ENCODE results near the gene ITLN2. TPM values are rescaled to one million over a fixed set of nuclear protein-coding genes. Genes with fewer than 3 reads are reported as not detected.

ITLN2 gene
- total and polyA plus RNA-seq, 2 experiments from 2014 or later, result not detected

DNA sequence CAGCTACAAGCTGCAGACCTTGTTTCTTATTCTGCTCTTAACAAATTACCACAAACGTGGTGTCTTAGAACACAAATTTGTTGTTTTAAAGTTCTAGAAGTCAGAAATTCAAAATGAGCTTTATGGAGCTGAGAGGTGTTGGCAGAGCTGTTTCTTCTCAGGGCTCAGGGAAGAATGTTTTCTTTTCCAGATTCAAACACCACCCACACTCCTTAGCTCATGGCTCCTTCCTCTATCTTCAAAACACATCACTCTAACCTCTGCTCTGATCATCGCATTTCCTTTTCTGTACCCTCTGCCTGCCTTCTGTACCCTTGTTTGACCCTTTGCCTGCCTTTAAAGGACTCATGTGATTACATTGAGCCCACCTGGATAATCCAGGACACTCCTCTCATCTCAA is 42.7 kb downstream of the ITLN2 start:
- H3K27me3 ChIP-seq (replicated peaks; ENCODE audit: insufficient read depth), result no peaks in the 10 kb centered on the region; the same call in none of the 2 replicates
- no peaks in the 10 kb centered on the region for H3K36me3 ChIP-seq (ENCODE audit: low read depth)
- in situ Hi-C loops (cut with MboI), result no loop called here
- WGBS, 2 experiments (ENCODE audit: low coverage in 1 of 2, low lambda C conversion rate in 2 of 2, missing lambda C conversion rate in 2 of 2), result 29 to 32% methylated on average over 2 of the region's 2 CpGs
- no peaks in the 10 kb centered on the region for H3F3A ChIP-seq (ENCODE audit: insufficient read depth)
- H3K27ac ChIP-seq, result no peak overlapping the region
- DNase-seq, result no peak
- TF ChIP-seq EZH2 (IDR thresholded peaks at IDR 0.05; ENCODE audit: insufficient read depth, poor library complexity, severe bottlenecking), result no peak
- TF ChIP-seq EZH2phosphoT487 (IDR thresholded peaks at IDR 0.05; ENCODE audit: insufficient read depth, low read depth), result no peak
- H3K4me3 ChIP-seq, result no peak overlapping the region
- no peak overlapping the region for H3K9ac ChIP-seq
- H3K9me2 ChIP-seq (ENCODE audit: insufficient read depth), result no peaks in the 10 kb centered on the region
- no peaks in the 10 kb centered on the region for H4K20me1 ChIP-seq (ENCODE audit: insufficient read depth)
- H3K4me1 ChIP-seq (ENCODE audit: insufficient read depth), result no peaks in the 10 kb centered on the region
- H3K79me2 ChIP-seq (ENCODE audit: insufficient read depth), result no peaks in the 10 kb centered on the region
- H3K9me3 ChIP-seq (ENCODE audit: low read depth), result no peaks in the 10 kb centered on the region
- no peak overlapping the region for H3K4me2 ChIP-seq (ENCODE audit: unreplicated experiment)
- no peak overlapping the region for H2AFZ ChIP-seq

- DNase-seq, result no peak
- no peak overlapping the region for H3K4me2 ChIP-seq (ENCODE audit: unreplicated experiment)
Measured at GRCh38 chr1:160911441-160911840, 43.2 kb downstream of the ITLN2 start.

DNA sequence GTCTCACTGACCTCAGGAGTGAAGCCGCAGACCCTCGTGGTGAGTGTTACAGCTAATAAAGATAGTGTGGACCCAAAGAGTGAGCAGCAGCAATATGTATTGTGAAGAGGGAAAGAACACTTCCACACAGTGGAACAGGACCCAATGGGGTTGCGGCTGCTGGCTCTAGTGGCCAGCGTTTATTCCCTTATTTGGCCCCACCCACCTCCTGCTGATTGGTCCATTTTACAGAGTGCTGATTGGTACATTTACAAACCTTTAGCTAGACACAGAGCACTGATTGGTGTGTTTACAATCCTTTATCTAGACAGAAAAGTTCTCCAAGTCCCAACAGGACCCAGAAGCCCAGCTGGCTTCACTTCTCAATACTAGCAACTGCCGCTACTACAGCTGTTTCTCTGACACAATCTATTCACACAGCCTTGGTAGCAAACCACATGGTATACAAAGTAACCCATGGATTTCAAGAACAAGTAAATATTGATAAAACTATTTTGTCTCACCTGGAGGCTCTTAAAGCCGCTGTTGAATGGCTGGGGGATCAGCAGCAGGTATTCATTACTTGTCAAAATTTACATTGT is 44.3 kb downstream of the ITLN2 start:
- no peak for DNase-seq
- no peaks in the 10 kb centered on the region; the same call in none of the 2 replicates for H3K27me3 ChIP-seq (replicated peaks; ENCODE audit: insufficient read depth)
- H3K9ac ChIP-seq, result no peak overlapping the region
- H3K27ac ChIP-seq, result no peak overlapping the region
- H3K4me1 ChIP-seq (ENCODE audit: insufficient read depth), result no peaks in the 10 kb centered on the region
- H3K4me3 ChIP-seq, result no peak overlapping the region
- no peaks in the 10 kb centered on the region for H3K36me3 ChIP-seq (ENCODE audit: low read depth)
- H3K9me3 ChIP-seq (ENCODE audit: low read depth), result no peaks in the 10 kb centered on the region
- in situ Hi-C loops (cut with MboI), result no loop called here
- no peaks in the 10 kb centered on the region for H3F3A ChIP-seq (ENCODE audit: insufficient read depth)
- H2AFZ ChIP-seq, result no peak overlapping the region
- no peaks in the 10 kb centered on the region for H3K9me2 ChIP-seq (ENCODE audit: insufficient read depth)
- no peaks in the 10 kb centered on the region for H4K20me1 ChIP-seq (ENCODE audit: insufficient read depth)
- H3K4me2 ChIP-seq (ENCODE audit: unreplicated experiment), result no peak overlapping the region
- no peak for TF ChIP-seq EZH2phosphoT487 (IDR thresholded peaks at IDR 0.05; ENCODE audit: insufficient read depth, low read depth)
- no peak for TF ChIP-seq EZH2 (IDR thresholded peaks at IDR 0.05; ENCODE audit: insufficient read depth, poor library complexity, severe bottlenecking)
- 32 to 35% methylated on average over 6 of the region's 6 CpGs for WGBS, 2 experiments (ENCODE audit: low coverage in 1 of 2, low lambda C conversion rate in 2 of 2, missing lambda C conversion rate in 2 of 2)
- no peaks in the 10 kb centered on the region for H3K79me2 ChIP-seq (ENCODE audit: insufficient read depth)

More at GRCh38 chr1:160911441-160911840, 43.2 kb downstream of the ITLN2 start:
- no peak overlapping the region for H2AFZ ChIP-seq
- no peaks in the 10 kb centered on the region for H4K20me1 ChIP-seq (ENCODE audit: insufficient read depth)
- no peaks in the 10 kb centered on the region for H3K9me3 ChIP-seq (ENCODE audit: low read depth)
- H3K4me3 ChIP-seq, result no peak overlapping the region
- H3F3A ChIP-seq (ENCODE audit: insufficient read depth), result no peaks in the 10 kb centered on the region
- TF ChIP-seq EZH2 (IDR thresholded peaks at IDR 0.05; ENCODE audit: insufficient read depth, poor library complexity, severe bottlenecking) (no peak), EZH2phosphoT487 (IDR thresholded peaks at IDR 0.05; ENCODE audit: insufficient read depth, low read depth) (no peak)
- H3K9ac ChIP-seq, result no peak overlapping the region
- no peak overlapping the region for H3K27ac ChIP-seq
- in situ Hi-C loops (cut with MboI), result no loop called here
- no peaks in the 10 kb centered on the region for H3K79me2 ChIP-seq (ENCODE audit: insufficient read depth)
- H3K9me2 ChIP-seq (ENCODE audit: insufficient read depth), result no peaks in the 10 kb centered on the region
- H3K27me3 ChIP-seq (replicated peaks; ENCODE audit: insufficient read depth), result no peaks in the 10 kb centered on the region; the same call in none of the 2 replicates
- no peaks in the 10 kb centered on the region for H3K36me3 ChIP-seq (ENCODE audit: low read depth)
- WGBS, 2 experiments (ENCODE audit: low coverage in 1 of 2, low lambda C conversion rate in 2 of 2, missing lambda C conversion rate in 2 of 2), result 37 to 42% methylated on average over 7 of the region's 7 CpGs
- H3K4me1 ChIP-seq (ENCODE audit: insufficient read depth), result no peaks in the 10 kb centered on the region

GRCh38 chr1:160907976-160908375 is 46.6 kb downstream of the ITLN2 start:
- H2AFZ ChIP-seq, result no peak overlapping the region
- H3K79me2 ChIP-seq (ENCODE audit: insufficient read depth), result no peaks in the 10 kb centered on the region
- H3K36me3 ChIP-seq (ENCODE audit: low read depth), result no peaks in the 10 kb centered on the region
- H3K27ac ChIP-seq, result no peak overlapping the region
- H4K20me1 ChIP-seq (ENCODE audit: insufficient read depth), result no peaks in the 10 kb centered on the region
- no peak for TF ChIP-seq EZH2 (IDR thresholded peaks at IDR 0.05; ENCODE audit: insufficient read depth, poor library complexity, severe bottlenecking)
- TF ChIP-seq EZH2phosphoT487 (IDR thresholded peaks at IDR 0.05; ENCODE audit: insufficient read depth, low read depth), result no peak
- no peaks in the 10 kb centered on the region for H3K4me1 ChIP-seq (ENCODE audit: insufficient read depth)
- no peak overlapping the region for H3K4me2 ChIP-seq (ENCODE audit: unreplicated experiment)
- no peak for DNase-seq
- in situ Hi-C loops (cut with MboI), result no loop called here
- no peaks in the 10 kb centered on the region for H3K9me3 ChIP-seq (ENCODE audit: low read depth)
- H3K9me2 ChIP-seq (ENCODE audit: insufficient read depth), result no peaks in the 10 kb centered on the region
- no peaks in the 10 kb centered on the region; the same call in none of the 2 replicates for H3K27me3 ChIP-seq (replicated peaks; ENCODE audit: insufficient read depth)
- H3K9ac ChIP-seq, result no peak overlapping the region
- H3F3A ChIP-seq (ENCODE audit: insufficient read depth), result no peaks in the 10 kb centered on the region
- WGBS, 2 experiments (ENCODE audit: low coverage in 1 of 2, low lambda C conversion rate in 2 of 2, missing lambda C conversion rate in 2 of 2), result 10 to 12% methylated on average over 7 of the region's 7 CpGs
- H3K4me3 ChIP-seq, result no peak overlapping the region
